SH-SY5Y (cell line): Measurements from ENCODE around the gene BMP8A.

Experiments used
- GATA2 ChIP-seq: IDR thresholded peaks from 2 replicates; pipeline ENCODE4 v1.6.1; 2011; ENCODE audit warnings: mild to moderate bottlenecking, low read depth, low read length
- GATA3 ChIP-seq: IDR thresholded peaks from 2 replicates; pipeline ENCODE4 v1.6.1; 2011; ENCODE audit warnings: low read depth, mild to moderate bottlenecking, low read length, moderate library complexity

- TF ChIP-seq GATA3 (no peak), GATA2 (no peak)
Observed at GRCh38 chr1:39540504-39541031, 49.1 kb downstream of the BMP8A start.
